ENCODE measurements around the gene CGREF1.
"Not testable (repeated sequence)": the region's sequence is repeated elsewhere in the genome, so short reads cannot be mapped to it uniquely, and the experiment has no call there.

The CGREF1 gene

DNA sequence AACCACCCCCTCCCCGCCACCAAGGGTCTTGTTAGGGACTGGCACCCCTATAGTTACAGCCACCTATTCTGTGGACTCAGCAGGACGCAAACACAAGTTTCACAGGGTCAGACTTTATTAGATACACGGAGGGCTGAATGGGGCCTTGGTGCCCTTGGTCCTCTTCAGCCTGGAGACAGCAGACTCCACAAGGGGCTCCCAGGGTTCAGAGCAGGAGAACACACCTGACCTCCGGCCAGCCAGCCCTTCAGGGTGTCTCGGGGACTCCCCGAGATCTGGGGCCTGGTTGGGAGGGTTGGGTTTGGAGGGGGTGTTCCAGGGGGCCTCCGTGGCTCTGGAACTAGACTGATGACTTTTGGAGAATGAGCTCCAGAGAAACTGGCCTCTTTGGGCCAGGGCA lies 17.8 kb upstream of the CGREF1 start:
- no peak for DNase-seq

DNA sequence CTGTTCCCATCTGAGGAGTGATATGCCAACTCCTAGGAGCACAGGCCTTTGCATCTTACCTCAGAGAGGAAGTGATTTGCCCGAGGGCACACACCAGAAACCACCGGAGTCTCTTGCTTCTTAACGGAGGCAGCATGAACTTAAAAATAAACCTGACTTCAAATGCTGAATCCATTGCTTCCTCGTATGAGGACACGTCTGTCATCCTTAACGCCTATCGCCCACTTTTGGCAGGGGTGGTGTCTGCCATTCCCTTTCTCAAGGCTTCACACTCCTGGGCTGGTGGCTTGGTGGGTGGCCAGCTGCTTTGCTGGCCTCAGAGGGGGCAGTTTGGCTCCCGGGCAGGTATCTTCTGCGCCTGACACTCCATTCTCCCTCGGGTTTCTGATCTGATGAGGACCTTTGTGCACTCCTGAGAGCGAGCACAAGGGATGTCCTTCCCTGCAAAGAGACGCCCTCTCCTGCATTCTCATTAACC lies 16.6 kb upstream of the CGREF1 start:
- DNase-seq: no peak

DNA sequence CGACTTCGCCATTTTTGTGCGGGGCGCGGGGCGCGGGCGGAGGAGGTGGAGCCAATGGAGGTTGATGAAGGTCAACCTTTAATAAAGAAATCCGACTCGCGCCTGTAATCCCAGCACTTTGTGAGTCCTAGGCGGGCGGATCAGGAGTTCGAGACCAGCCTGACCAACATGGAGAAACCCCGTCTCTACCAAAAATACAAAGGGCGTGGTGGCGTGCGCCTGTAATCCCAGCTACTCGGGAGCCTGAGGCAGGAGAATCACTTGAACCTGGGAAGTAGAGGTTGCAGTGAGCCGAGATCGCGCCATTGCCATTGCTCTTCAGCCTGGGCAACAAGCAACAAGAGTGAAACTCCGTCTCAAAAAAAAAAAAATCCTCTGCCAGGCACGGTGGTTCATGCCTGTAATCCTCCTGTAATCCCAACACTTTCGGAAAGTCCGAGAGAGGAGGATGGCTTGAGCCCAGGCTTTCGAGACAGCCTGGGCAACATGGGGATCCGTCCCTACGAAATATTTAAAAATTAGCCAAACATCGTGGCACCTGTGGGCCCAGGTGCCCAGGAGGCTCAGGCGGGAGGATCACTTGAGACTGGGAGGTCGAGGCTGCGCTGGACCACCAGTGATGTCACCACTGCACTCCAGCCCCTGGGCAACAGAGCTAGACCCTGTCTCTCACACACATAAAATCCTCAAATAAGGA lies 16.0 kb upstream of the CGREF1 start:
- DNase-seq: no peak

DNA sequence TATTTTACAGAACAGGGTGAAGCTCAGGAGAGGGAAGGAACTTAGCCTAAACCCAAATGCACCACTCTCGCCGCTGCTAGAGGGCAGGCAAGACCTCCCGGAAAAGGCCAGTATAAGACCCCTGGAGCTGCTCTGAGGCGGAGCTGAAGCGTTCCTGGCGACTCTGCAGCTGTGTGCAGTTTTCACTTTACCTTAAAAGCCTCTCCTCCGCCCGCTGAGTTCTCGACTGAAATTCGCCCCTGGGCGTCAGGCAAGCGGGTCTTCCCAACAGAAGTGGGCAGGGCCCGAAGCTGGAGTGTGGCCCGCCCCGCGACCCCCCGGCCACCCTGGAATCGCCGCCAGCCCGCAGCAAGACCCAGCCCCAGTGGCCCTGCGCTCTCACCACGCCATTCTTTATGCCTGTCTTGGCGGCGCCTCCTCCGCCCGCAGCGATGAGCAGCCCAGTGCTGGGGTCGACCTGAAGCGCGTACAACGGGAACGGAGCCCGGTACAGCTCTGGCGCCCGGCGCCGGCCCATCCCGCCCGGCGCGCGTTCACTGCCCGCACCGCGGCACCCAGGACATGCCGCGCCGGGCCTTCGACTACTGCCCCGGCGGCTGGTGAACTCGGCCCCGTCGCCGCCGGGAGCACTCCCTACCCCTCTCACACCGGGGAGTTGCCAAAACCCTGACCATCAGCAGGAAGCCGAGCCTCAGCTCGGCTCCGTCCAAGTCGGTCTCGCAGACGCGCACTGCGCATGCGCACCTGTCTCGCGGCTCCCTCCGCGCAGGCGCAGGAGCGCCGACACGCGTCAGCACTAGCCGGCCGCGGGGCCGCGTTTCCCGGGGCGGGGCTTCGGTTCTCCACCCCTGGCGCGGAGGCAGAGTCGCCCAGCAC lies 15.2 kb upstream of the CGREF1 start, which contains the start of gene PREB:
Gene PREB, minus strand, starts transcription at position 732 of the 876 bp plus-strand sequence. Its CDS starts 215 bp downstream, at position 517.
- DNase-seq: peak; percentile 97 to 98

DNA sequence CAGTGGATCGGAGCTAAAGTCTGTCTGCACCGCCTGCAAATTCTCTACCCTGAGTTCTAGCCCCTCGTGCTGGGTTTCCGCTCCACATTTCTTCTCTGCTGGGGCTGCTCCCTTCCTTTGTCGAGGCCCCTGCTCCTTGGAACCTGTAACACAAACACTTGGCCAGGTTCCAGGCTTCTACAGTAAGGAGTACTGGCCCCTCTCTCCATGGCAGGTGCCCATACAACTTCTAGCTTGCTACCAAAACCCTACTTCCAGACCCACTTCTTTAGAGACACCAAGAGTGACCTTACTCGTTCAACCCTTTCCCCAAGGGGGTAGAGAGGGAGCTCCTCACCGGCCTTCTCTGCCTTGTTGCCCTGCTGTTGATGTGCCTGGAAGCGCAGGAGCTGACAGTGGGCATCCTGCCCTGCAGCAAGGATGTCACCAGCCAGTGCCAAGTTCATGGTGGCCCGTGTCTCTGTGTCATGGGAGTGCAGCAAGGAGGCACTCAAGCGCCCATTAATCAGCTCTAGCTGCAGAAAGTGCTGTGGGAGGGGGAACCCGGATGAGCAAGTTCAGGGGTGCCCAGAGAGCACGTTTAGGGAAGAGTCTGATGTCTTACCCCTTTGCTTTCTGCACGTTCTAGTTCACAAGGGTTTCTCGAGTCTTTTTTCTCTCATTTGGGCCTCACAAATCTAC lies 14.4 kb upstream of the CGREF1 start:
- DNase-seq: peak in 1 of 2 experiments; percentile 38

DNA sequence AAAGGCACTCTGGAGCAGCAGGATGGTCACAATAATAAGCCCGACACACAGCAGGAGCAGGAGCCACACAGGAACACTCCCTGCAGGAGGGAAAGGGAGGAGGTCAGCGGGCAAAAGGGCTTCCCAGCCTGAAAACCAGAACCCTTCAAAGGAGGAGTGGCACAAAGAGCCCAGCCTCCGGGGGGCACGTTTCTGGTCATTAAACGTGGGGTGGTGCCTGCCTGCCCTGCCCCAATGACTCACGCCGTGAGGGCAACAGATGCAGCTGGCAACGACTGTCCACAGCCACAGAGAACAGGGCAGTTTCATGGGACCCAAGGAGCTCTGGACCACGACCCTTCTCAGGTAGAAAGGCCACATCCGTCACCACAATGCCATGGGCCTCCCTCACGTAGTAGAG lies 12.5 kb upstream of the CGREF1 start:
- no peak for DNase-seq

DNA sequence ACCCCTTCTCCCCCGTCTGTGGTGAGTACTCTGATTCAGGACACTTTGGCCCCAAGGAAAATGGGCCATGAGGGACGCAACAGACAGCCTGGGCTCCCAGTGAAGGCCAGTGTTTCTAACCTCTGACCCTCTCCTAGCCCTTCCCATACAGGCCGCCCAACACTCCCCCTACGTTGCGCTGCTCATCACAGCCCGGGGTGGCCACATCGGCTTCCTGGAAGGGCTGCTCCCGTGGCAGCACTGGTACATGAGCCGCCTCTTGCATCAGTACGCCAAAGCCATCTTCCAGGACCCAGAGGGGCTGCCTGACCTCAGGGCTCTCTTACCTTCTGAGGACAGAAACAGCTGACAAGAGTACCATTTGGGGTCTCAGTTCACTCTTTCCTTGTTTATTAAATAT lies 11.5 kb upstream of the CGREF1 start:
- DNase-seq: no peak

DNA sequence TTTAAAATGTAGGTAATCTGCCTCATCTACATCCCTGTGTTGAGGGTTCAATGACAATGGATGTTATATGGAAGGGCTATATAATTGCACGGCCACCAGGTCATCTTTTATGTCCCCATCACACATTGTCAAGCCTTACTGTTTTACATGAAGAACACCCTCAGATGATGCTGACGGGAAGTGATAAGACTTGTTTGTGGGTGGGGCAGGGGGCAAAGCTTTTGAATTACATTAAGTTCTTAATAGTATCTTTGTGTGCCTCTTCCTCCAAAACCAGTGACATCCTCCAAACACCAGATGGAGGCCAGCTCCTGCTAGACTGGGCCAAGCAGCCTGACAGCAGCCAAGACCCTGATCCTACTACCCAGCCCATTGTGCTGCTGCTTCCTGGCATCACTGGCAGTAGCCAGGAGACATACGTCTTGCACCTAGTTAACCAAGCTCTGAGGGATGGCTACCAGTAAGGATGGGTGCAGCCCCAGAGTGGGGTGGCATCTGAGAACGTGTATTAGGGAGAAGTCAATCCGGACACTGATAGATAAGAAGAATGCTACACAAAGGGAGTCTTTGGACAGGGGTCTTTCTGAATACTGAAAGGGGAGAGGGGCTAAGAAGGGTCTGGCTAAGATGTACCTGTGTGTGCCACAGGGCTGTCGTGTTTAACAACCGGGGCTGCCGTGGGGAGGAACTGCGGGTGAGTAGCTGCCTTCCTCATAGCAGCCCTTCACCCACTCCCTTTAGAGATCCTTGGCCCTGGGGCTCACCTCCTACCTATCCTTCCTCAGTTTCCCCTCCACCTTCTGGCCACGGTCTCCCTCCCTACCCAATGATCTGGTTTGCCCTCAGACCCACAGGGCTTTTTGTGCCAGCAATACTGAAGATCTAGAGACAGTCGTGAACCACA lies 10.0 kb upstream of the CGREF1 start:
- DNase-seq: no peak

DNA sequence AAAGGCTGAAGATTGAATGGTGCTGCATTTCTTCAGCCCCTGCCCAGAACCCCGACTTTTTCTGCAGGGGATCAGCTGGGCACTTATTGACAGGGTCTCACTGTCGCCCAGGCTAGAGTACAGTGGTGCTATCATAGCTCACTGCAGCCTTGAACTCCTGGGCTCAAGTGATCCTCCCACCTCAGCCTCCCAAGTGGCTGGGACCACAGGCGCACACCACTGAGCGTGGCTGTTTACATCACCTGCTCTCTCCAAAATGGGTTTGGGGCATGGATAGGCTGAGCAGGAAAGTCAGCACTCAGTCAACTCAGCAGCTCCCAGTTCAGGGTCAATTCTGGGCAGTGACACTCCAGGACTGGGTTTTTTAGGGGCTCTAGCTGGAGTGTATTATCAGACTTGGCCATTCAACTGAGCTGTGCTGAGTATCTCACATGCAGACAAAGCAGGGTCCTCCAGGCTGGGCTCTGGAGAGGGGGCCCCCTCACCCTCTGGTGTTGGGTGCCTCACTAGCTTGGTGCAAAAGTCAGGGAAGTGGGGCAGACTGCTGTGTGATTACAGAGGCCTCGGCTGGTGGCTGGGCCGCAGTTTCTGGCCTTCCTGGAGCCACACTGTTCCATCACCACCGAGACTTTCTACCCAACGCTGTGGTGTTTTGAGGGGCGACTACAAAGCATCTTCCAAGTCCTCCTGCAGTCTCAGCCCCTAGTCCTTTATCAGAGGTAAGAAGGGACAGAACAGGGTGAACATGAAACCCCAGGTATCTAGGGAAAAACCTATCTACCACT lies 9.1 kb upstream of the CGREF1 start:
- no peak for DNase-seq

DNA sequence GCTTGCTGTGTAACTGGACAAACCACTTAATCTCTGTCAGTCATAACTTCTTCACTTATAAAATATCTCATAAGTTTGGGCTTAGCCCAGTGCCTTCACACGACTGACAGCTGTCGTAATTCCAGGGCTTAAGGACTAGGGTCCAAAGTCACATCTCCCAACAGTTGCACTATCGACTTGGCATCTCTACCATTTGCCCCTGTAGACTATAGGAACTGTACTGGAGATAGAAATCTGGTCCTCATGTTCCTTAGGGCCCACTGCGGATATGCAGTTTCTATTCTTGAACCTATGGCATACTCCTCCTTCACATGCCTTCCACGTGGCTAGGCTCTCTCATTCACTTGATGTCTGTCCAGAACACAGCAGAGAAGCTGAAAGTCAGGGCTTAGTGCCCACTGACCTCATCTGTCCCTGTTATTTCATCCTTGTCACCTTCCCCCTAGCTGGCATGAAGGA lies 7.4 kb upstream of the CGREF1 start:
- DNase-seq: no peak

DNA sequence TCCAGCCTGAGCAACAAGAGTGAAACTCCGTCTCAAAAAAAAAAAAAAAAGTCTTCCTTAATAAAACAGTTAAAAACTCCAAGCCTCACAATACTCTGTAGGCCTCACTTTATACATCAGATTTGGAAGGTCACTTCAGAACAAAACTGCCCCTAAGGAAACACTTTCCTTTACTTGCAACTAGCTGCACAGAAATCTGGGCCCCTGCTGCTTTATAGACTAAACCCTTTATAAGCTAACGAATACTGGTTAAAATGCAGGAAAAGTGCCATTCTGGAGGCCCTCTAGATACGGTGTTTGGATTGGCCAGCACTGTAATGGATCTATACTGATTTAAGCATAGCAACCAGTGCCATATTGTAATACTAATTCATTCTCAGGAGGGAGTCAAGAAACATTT lies 6.2 kb upstream of the CGREF1 start:
- DNase-seq: no peak

DNA sequence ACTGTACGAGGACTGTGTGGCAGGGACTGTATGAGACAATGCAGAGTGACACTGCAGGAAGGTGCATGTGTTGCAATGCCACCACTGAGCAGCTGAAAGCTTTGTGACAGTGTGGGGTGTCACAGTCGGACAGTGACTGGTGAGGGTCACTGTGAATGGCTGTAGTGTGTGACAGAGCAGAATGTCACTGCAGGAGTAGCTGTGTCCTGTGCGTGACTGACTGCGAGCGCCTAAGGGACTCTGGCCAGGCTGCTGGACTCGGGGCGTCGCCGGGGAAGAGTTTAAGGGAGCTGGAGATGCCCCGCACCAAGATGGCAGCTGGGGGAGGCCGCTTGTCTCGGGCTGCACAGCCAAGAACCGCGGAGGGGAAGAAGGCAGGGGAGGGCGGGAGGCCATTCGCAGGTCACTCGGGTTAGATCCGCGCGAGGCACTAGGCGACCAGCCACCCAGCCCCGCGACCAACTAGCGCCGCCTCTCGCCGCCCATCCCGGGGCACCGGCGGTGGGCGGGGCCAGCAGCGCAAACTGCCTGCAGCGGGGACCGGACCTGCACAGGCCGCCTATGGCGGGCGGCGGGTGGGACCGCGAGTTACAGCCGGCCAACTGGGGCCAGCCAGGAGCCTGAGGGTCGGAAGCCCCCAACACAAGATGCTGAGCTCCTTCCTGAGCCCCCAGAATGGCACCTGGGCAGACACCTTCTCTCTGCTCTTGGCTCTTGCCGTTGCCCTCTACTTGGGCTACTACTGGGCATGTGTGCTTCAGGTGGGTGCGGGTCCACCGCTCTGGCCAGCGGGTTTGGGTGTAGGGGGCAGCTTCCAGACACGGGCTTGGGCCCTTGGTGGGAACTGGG lies 4.6 kb upstream of the CGREF1 start, which contains the start of gene ABHD1:
Gene ABHD1, plus strand, starts transcription at position 514 of the 849 bp plus-strand sequence. Its CDS starts 134 bp downstream, at position 648.
- peak; percentile 12 to 36 for DNase-seq

DNA sequence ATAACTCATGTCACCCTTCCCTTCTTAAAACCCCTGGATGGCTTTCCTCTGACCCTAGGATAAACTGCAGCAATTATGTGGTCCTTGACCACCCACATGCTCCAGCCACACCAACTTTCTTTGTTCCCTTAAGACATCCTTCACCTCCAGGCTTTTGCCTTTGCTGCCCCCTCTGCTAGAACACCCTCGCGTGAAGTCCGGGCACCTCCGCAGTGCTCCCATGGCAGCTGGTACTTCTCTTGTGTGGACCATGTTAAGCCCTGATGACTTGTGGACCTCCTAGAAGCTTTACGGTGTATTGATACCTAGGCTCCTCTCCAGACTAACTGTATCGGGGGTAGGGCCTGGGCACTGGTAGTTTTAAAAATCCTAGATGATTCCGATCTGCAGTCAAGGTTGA lies 3.9 kb upstream of the CGREF1 start:
- no peak for DNase-seq

DNA sequence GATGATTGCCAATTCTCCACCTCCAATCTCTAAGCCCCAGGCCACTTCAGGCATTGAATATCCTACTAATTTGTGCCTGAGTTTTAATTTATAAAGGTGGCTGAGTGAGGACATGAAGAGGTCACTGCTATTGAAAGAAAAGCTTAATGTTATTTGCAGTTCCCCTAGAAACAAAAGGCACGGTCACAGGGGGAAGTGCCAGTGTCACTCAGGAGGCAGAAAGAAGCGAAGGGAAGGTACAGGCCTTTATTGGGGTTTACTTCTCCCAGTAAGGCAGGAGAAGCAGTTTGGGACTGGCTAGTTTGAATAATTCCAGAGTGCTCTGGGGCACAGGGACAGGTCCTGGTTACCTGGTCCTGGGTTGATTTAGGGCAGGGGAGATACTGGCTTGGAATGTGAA lies 3.0 kb upstream of the CGREF1 start:
- DNase-seq: no peak

DNA sequence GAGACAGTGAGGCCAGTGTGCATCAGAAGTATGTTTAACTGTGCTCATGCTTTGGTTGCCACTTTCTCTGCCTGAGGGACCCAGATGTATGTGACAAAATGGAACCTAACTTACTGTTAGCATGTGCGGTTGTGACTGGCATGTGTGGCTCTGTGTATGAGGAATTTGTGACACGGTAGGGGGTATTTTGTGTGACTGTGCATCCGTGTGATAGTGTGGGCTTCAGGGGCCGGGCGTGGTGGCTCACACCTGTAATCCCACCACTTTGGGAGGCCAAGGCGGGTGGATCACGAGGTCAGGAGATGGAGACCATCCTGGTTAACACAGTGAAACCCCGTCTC lies 372 bp upstream of the CGREF1 start:
- DNase-seq: not testable (repeated sequence)

DNA sequence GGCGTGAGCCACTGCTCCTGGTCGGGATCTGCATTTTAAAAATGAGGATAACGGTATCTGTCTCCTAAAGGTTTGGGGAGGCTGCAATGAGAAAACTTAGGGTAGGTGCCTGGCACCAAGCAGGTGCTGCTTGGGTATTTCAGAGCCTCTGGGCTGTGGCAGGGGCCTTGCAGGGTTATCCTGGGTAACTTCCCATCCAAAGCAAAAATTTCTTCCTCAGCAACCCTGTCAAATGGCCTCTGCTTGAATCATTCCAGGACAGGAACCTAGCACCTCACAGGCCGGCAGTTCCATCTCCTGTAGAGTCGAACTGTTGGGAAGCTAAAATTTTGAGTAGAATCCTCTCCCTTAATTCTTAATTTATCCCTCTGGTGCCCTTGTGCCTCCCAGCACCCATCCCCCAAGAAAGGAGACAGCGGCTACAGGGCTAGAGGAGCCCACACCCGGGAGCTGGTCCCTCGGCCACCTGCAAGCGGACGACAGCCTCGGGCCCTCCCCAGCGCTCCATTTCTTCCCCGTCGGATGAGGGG lies 868 bp downstream of the CGREF1 start:
- peak in 1 of 2 experiments; percentile 7 for DNase-seq

DNA sequence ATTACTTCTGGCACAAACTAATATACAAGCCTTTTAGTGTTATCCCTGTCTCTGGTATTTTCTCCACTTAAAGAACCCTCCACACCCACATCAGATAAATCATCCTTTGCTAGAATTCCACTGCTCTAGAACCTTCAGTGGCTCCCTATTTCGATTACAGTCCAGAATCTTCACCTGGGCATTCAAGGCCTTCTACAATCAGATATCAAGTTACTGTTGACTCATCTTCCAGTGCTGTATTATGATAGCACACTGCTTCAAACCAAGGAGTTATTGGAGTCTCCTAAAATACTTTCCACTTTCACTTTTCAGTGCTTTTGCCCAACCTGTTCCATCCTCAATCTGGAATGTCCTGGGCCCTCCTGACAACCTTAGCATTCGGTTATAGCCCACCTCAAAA lies 3.4 kb downstream of the CGREF1 start:
- DNase-seq: no peak

DNA sequence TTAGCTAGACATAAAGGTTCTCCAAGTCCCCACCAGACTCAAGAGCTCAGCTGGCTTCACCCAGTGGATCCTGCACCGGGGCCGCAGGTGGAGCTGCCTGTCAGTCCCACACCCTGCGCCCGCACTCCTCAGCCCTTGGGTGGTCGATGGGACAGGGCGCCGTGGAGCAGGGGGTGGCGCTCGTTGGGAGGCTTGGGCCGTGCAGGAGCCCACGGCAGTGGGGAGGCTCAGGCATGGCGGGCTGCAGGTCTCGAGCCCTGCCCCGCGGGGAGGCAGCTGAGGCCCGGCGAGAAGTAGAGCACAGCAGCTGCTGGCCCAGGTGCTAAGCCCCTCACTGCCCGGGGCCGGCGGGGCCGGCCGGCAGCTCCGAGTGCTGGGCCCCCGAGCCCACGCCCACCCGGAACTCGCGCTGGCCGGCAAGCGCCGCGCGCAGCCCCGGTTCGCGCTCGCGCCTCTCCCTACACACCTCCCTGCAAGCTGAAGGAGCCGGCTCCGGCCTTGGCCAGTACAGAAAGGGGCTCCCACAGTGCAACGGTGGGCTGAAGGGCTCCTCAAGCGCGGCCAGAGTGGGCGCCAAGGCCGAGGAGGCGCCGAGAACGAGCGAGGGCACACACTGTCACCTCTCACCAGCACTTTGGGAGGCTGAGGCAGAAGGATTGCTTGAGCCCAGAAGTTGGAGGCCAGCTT lies 7.4 kb downstream of the CGREF1 start:
- DNase-seq: not testable (repeated sequence)

DNA sequence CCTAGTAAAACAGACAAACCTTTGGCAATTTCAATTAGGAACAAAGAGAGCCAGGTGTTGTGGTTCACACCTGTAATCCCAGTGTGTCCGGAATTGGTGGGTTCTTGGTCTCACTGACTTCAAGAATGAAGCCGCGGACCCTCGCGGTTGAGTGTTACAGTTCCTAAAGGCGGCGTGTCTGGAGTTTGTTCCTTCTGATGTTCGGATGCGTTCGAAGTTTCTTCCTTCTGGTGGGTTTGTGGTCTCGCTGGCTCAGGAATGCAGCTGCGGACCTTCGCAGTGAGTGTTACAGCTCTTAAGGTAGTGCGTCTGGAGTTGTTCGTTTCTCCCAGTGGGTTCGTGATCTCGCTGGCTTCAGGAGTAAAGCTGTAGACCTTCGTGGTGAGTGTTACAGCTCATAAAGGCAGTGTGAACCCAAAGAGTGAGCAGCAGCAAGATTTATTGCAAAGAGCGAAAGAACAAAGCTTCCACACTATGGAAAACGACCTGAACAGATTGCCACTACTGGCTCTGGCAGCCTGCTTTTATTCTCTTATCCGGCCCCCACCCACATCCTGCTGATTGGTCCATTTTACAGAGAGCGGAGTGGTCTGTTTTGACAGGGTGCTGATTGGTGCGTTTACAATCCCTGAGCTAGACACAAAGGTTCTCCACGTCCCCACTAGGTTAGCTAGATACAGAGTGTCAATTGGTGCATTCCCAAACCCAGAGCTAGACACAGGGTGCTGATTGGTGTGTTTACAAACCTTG lies 8.2 kb downstream of the CGREF1 start:
- DNase-seq: not testable (repeated sequence)

Data from NCI-H2081 (cell line).